Temporal lobe (tissue), 2 donors: ENCODE results near the gene RGN. TPM values are rescaled to one million over a fixed set of nuclear protein-coding genes. Genes with fewer than 3 reads are reported as not detected.
A peak's percentile ranks its signal among the peaks of the same experiment; 100 is the strongest.

Source experiments
- small RNA-seq: library from RNA; depleted of rRNA; stranded (forward); fragments of <200 nt; gene quantifications from one replicate; pipeline ENCODE3, GENCODE V24; 2014; ENCODE audit warnings: low replicate concordance
- total RNA-seq: library from RNA; depleted of rRNA; stranded (reverse); fragments of >200 nt; gene quantifications from one replicate; pipeline ENCODE4 v1.2.3, GENCODE V29; 2014

Gene RGN
- total RNA-seq, 1 donor from 2014 or later: 4.9 TPM

Small RNA genes lying within 50 kb of the gene (small RNA-seq; reads per million reads assigned to genes)
- gene RNU12-2P (1.1 reads per million, percentile 77 among the genes with 10 or more reads in this experiment), gene RNU6-1189P (not detected)

Other genes with a start within 250 kb of the RGN start
- 12.3 TPM for gene RP2, start 241.4 kb upstream of the RGN start, total RNA-seq
- gene JADE3, start 166.0 kb upstream of the RGN start, total RNA-seq: 8.6 TPM
- 46.0 TPM for gene NDUFB11, start 66.3 kb downstream of the RGN start, total RNA-seq
- 31.7 TPM for gene RBM10, start 66.8 kb downstream of the RGN start, total RNA-seq
- gene UBA1, start 115.4 kb downstream of the RGN start, total RNA-seq: 149 TPM
- 65.6 TPM for gene CDK16, start 140.2 kb downstream of the RGN start, total RNA-seq
- gene USP11, start 154.6 kb downstream of the RGN start, total RNA-seq: 176 TPM